KBM-7 (cell line): Measurements from ENCODE around the gene PDCD6IP.
A peak's percentile ranks its signal among the peaks of the same experiment; 100 is the strongest.

ENCODE experiments used
- DNase-seq: peaks from one replicate; pipeline ENCODE4 v3.0.0-alpha.2; 2015
- in situ Hi-C: fragments of 300-500 bp; cut with MboI; formaldehyde crosslinking; loops from 2 replicates; pipeline ENCODE4 v1.14.3; 2020; ENCODE audit warnings: low sequenced_read_pairs, low pct_unique_long_range_greater_than_20kb, mixed read lengths

Gene PDCD6IP

DNA sequence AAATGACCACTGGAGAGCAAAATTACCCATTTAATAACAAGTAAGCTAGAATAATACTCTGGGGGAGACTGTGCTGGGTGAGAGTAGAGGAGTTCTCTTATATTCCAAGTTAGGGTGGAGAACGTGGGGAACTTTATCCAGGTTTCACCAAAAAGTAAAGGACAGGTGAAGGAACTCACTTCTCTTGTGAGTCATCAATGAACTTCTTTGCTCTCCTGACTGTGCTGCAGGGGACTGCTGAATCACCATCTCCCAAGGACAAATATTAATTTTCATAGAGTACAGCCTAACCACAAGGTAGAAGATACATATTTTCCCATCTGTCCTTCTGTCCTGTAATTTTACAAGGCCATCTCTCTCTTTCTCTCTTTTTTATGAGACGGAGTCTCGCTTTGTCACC, 8.3 kb upstream of the PDCD6IP start:
- no peak for DNase-seq
- in situ Hi-C loops, result loop anchor here (25.0 kb wide), 2 partner anchors 153 to 678 kb away; partner anchors contain the start of gene CRTAP

DNA sequence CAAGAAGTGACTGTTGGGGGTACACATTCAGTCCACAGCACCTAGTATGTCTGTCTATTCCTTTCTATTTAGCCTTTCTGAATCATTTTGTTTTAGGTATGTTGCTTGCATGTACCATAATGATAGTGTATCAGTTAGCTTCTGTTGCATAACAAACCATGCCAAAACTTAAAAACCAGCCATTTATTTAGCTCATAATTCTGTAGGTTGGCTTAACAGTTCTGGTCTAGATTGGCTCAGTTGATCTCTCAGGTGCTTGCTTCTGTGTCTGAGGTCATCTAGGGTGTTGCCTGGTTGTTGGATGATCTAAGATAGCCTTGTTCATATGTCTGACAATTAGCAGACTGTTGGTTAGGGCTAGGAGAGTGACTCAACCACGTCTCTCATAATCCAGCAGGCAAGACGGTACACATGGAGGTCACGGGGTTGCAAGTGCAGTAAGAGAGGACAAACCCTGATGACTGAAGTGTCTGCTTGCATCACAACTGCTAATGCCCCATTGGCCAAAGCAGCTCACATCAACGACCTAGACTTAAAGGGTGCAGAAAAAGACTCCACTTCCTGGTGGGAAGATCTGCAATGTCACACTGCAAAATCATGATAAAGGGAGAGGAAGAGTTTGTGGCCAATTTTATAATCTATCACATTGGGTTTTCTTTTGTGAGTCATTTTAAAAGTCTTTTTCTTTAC, 6.8 kb upstream of the PDCD6IP start:
- in situ Hi-C loops, result loop anchor here (25.0 kb wide), 2 partner anchors 154 to 679 kb away; partner anchors contain the start of gene CRTAP
- DNase-seq, result peak; percentile 79

DNA sequence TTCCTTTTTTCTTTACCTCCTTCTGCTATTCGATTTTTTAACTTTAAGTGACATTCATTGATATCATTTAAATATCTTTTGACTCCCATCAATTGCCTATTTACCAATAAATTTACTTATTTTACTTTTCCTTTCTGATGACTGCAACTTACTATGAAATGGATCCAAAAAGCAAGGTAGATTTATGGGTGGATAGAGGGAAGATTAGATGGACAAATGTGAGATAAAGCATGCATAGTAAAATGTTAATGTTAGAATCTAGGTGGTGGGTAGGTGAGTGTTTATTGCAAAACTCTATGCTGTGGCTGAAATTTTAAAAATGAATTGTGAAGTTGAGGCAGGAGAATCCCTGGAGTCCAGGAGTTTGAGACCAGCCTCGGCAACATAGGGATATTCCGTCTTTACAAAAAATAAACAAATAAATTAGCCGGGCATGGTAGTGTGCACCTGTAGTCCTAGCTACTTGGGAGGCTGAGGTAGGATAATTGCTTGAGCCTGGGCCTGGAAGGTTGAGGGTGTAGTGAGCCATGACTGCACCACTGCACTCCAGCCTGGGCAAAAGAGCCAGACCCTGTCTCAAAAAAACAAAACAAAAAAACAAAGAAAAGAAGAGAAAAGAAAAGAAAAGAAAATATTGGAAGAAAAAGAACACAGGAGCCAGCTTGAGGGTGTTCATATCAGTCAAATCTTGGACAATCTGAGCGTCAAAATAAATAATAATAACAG, 6.1 kb upstream of the PDCD6IP start:
- in situ Hi-C loops, result loop anchor here (25.0 kb wide), 2 partner anchors 155 to 680 kb away; partner anchors contain the start of gene CRTAP
- no peak for DNase-seq

DNA sequence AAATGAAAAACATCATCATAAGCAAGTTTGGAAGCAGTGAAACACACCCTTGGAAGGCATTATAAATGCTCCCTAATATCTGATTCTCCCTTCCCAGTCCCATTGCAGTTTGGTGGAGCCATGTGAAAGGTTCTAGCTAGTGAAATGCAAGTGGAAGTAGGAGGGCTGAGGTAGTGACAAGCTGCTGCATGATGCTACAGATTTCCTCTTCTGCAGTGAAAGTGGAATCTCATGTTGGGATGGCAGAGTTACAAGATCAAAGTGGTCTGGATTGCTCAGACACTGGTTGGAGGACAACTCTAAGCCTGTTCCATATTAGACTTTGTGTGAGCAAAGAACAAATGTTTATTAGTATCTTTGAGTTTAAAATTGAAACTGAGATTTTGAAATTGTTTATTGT, 3.3 kb upstream of the PDCD6IP start:
- in situ Hi-C loops, result loop anchor here (25.0 kb wide), 2 partner anchors 158 to 683 kb away; partner anchors contain the start of gene CRTAP
- DNase-seq, result no peak

DNA sequence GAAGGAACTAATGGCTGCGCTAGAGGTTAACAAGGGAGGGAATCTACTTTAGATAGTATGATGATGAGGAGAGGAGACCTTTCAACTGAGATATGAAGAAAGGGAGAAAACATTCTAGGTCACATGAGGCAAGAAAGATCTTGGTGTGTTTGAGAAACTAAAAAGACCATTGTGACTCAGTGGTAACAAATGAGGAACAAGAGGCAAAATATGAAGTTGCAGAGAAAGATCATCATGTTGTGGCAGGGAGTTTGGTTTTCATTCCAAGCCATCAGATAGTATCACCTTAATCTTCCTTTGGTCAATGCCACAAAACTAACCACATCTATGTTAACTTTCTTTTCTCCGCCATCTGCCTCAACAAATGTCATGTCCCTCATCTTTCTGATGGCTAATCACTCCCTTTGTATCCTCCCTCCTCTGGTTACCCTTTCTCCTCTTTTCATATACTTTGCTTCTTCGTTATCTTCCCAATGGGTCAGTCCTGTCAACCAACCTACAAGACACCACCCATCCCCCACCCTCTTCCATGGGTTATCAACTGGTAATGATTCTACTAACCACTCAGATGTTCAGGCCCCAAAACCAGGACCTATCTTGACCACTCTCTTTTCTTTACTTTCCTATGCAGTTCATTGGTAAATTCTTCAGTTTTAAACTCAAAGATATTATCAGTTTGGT, 2.4 kb upstream of the PDCD6IP start:
- peak; percentile 32 for DNase-seq
- in situ Hi-C loops, result loop anchor here (25.0 kb wide), 2 partner anchors 159 to 684 kb away; partner anchors contain the start of gene CRTAP

DNA sequence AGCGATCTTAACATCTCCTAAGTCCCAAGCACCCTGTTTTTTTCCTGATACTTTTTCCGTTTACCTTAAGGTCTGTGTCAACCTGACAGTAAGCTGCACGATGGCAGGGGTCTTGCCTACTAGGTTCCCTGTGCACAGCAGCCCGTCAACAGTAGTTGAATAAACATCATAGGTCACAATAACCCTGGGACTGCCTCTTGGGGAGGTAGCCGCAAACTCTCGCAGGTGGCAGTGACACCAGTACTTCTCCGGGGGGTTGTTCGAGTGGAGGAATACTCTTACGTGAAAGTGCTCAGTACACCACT, 365 bp upstream of the PDCD6IP start:
- in situ Hi-C loops, result loop anchor here (25.0 kb wide), 2 partner anchors 161 to 686 kb away; partner anchors contain the start of gene CRTAP
- DNase-seq, result no peak

DNA sequence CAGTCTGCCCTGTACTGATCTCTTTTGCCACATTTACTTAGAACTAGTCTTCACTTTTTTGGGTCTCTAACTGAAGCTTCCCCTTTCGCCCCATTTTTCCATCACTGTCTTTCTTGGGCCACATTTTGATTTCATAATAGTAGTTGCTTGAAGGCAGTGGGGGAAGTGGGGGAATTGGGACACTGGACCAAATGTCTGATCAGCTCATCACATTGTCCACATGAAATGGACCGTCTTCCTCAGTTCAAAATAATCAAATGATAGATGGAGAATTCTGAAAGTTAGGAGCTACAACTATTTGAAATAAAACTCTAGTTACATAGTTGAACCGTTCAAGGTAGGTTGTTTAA, 747 bp downstream of the PDCD6IP start:
- DNase-seq, result no peak
- in situ Hi-C loops, result loop anchor here (25.0 kb wide), 2 partner anchors 162 to 687 kb away; partner anchors contain the start of gene CRTAP

DNA sequence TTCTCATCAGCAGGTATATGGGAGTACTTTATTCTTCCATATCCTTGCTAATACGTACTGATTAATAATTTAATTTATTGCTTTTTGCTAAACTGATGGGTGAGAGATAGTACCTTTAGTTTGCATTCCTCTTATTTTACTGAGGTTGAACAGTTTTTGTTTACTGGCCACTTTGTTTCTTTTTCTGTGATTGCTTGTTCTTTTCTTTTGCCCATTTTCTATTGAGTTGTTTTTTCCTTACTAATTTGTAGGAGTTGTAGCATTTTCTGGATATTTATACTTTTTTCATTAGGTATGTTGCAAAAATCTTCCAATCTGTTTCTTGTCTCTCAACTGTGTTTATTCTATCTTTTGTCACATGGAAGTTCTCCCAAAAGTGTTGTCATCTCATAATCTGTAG, 4.8 kb downstream of the PDCD6IP start:
- in situ Hi-C loops, result no loop called here
- DNase-seq, result no peak

DNA sequence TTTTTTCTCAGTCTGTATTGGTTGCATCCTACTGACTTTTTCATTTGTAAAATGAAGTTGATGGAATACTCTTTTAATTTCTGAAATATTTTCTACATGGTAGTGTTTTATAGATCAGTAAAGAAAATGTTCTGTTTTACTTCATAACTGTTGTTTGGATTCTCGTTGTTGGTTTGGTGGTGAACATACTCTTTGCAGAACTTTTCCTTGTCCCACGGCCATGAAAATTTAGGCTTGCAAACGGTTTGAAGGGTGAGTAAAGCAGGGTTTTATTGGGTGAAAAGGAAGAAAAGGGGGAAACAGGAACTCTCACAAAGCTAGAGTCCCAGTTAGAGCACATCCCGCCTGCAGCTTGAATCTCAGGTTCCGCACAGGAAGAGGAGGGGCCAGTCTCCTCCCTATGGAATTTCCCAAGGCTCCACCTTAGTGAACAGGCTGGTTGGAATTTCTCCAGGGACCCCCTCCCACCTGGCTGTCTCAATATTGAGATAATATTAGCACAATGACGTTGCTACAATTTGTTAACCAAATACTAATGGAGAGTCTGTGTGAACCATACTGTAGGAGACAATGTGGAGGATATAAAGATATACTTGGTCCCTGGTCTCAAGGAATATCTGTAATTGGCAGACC, 5.6 kb downstream of the PDCD6IP start:
- no peak for DNase-seq
- in situ Hi-C loops, result no loop called here

DNA sequence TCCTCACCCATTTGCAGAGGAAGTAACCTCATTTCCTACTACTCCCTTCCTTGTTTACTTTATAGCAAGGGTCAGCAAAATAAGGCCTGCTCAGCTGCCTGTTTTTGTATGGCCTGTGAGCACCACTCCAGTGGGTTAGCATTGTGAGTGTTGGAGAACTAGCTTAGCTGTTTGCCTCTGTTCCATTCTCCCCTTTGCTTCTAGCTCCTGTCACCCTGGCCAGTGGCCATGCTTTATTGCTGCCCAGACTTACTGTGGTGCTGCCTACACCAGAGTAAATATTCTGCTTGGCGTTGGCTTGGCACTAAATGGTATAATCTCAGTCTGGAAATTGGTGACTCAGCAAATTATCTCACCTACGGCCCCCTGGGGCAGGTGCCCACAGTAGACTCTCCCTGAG, 8.8 kb downstream of the PDCD6IP start:
- DNase-seq, result no peak
- in situ Hi-C loops, result no loop called here

DNA sequence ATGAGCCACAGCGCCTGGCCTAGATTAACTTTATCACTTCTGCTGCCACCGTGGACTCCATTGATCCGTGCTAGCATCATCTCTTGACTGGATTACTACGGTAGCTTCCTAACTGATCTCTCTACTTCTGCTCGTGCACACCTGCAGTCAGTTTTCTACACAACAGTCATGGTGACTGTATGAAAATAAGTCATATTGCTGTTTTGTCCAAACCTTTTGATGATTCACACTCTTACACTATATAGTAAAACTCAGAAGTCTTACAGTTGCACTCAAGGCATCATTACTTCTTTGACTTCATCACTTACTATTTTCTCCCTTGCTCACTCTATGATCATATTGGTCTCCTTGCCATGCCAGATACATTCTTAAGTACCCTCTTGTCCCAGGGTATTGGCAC, 10.1 kb downstream of the PDCD6IP start:
- in situ Hi-C loops, result no loop called here
- DNase-seq, result no peak

DNA sequence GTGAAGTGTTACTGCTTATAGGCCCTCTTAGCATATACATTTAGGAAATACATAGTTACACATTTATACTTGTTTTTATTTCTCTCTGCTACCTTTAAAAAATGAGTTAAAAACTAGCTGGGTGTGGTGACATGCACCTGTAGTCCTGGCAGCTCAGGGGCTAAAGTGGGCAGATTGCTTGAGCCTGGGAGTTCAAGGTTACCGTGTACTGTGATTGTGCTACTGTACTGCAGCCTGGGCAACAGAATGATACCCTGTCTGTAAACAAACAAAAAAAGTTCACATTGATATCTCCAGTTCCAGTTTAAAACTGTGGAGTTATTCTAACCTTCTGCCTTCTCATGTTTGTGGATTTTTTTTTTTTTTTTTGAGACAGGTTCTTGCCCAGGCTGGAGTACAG, 12.1 kb downstream of the PDCD6IP start:
- in situ Hi-C loops, result no loop called here
- no peak for DNase-seq

DNA sequence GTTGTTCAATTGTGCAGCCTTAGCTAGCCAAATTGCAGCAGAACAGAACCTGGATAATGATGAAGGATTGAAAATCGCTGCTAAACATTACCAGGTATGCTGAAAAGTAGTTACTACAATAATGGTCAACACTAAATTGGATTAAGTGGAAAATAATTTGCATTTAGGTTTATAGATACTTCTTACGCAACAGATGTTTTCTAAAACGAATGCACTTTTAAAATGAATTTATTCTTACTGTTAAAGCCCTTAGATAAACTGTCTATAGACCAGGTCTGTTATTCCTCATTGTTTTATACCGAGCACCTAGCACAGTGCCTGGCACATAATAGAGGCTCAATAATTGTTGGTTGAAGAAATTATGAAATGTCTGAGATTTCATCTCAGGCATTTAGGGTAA, 23.6 kb downstream of the PDCD6IP start:
- DNase-seq, result no peak
- in situ Hi-C loops, result no loop called here

DNA sequence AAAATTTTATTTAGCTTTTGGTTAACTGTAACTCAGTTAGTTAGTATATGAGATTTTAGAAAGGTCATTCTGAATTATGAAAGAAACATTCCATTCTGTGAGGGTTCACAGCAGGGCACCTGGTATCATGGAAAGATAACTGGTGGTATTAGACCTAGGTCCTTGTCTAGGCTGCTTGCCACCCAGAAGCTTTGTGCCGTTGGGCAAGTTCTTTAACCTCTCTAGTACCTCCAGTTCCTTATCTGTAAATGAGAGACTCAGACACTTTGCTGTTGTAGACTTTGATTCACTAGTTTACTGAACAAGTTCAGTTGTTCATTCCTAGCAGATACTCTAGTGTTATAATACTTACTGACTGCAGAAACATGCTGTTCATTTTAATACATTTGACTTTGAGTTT, 25.4 kb downstream of the PDCD6IP start:
- in situ Hi-C loops, result no loop called here
- DNase-seq, result no peak

DNA sequence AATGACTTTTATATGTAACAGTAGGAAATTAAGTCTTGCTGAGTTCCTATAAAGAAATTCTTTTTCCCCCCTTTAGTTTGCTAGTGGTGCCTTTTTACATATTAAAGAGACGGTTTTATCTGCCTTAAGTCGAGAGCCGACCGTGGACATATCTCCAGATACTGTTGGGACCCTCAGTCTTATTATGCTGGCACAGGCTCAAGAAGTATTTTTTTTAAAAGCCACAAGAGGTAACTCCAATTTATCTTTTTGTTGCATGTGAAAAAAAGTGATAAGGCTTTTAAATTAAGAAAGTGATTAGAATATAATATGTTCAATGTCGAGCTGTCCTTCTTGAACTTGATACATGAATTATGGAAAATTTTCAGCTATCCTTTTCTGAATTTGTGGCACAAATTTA, 26.7 kb downstream of the PDCD6IP start:
- in situ Hi-C loops, result no loop called here
- DNase-seq, result no peak

DNA sequence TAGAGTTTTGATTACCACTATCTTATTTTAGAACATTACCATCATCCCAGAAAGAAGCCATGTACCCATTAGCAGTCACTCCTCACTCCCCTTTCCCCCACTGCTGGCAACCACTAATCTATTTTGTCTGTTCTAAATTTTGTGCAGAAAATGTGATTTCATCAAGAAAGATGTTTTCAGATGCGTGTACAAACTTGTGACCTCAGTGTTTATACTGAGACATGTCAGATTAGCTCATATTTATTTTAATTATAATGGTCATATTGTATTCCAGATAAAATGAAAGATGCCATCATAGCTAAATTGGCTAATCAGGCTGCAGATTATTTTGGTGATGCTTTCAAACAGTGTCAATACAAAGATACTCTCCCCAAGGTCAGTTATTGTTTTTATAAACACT, 27.8 kb downstream of the PDCD6IP start:
- DNase-seq, result no peak
- in situ Hi-C loops, result no loop called here

DNA sequence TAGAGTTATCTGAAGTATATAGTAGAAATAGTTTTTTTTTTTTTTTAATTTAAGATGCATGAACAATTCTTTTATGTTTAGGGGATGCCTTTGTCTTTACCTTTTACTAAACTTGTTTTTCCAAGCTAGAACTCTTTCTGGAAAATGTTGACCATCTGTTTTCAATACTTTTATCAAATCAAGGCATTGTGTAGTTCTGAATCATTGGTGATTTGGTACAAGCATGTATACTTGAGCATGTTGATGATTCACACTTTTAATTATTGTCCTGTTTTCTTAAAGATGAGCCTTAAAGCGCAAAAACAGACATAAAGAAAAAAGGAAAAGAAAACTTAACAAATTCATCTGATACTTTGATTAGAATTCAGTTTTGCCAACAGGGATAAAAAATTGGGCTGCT, 28.3 kb downstream of the PDCD6IP start:
- DNase-seq, result no peak
- in situ Hi-C loops, result no loop called here

DNA sequence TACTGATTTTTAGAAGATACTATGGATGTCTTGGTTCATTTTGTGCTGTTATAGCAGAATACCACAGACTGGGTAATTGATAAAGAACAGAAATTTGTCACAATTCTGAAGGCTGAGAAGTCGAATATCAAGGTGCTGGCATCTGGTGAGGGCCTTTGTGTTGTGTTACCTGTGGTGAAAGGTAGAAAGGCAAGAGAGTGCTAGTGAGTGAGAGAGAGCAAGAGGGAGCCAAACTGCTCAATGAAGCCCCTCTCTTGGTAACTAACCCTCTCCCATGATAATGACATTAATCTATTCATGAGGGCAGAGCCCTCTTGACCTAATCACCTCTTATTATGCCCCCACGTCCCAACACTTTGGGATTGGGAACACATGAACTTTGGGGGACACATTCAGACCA, 31.3 kb downstream of the PDCD6IP start:
- in situ Hi-C loops, result no loop called here
- DNase-seq, result no peak

DNA sequence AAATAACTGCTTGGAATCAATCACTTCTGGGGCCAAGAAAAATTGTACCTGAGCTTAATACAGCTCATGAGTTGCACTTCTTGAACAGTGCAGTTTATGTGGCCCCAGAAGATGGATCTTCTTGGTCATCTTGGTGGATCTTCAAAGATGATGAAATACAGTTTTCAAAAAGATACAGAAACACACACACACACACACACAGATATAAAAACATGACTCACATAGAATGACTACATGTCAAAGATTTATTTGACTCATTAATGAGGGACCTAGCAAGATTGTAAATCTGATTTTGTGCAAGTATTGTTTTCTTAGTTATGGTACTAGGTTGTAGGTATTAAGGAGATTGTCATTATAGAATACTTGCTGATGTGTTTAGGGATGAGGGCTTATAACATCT, 32.6 kb downstream of the PDCD6IP start:
- in situ Hi-C loops, result no loop called here
- no peak for DNase-seq
